Measurements from ENCODE around the gene CORO2B.

The CORO2B gene

GRCh38 chr15:68654786-68655560 is 76.2 kb downstream of the CORO2B start:
- Histone ChIP-seq H3K4me3 (ENCODE audit: low read depth in 1 of 2, low read length in 2 of 2) (no peak overlapping the region), H3K27me3 (ENCODE audit: insufficient read depth, low read length, poor library complexity) (no peaks in the 10 kb centered on the region)

GRCh38 chr15:68655686-68656437 is 77.1 kb downstream of the CORO2B start:
- TF ChIP-seq EZH2 (IDR thresholded peaks at IDR 0.05; ENCODE audit: borderline replicate concordance, low read depth, low read length, severe bottlenecking) (no peak), CTCF (IDR thresholded peaks at IDR 0.05; ENCODE audit: borderline replicate concordance, extremely low read depth, low read length, poor library complexity, severe bottlenecking) (no peak)
- Histone ChIP-seq H3K9me3 (ENCODE audit: insufficient read depth, low read length, severe bottlenecking) (no peaks in the 10 kb centered on the region), H3K4me3 (ENCODE audit: low read depth in 1 of 2, low read length in 2 of 2) (no peak overlapping the region), H3K4me1 (ENCODE audit: insufficient read depth, low read length) (no peaks in the 10 kb centered on the region), H3K4me2 (ENCODE audit: insufficient read depth, low read length) (no peak overlapping the region), H3K9ac (ENCODE audit: low read depth, low read length) (no peak overlapping the region), H4K20me1 (ENCODE audit: insufficient read depth, low read length) (no peaks in the 10 kb centered on the region), H3K79me2 (ENCODE audit: insufficient read depth, low read length) (no peaks in the 10 kb centered on the region), H3K27ac (ENCODE audit: low read length) (no peak overlapping the region), H2AFZ (ENCODE audit: low read depth, low read length) (no peak overlapping the region), H3K27me3 (ENCODE audit: insufficient read depth, low read length, poor library complexity) (no peaks in the 10 kb centered on the region), H3K36me3 (ENCODE audit: insufficient read depth, low read length) (no peaks in the 10 kb centered on the region)
- no peak for ATAC-seq (ENCODE audit: insufficient read depth, low read depth)
- DNase-seq = no peak

More at GRCh38 chr15:68654786-68655560, 76.2 kb downstream of the CORO2B start:
- no peak for DNase-seq
- H3K9ac ChIP-seq (ENCODE audit: low read depth, low read length) = no peak overlapping the region
- no peaks in the 10 kb centered on the region for H3K4me1 ChIP-seq (ENCODE audit: insufficient read depth, low read length)
- no peaks in the 10 kb centered on the region for H3K79me2 ChIP-seq (ENCODE audit: insufficient read depth, low read length)
- H3K4me2 ChIP-seq (ENCODE audit: insufficient read depth, low read length) = no peak overlapping the region
- TF ChIP-seq CTCF (IDR thresholded peaks at IDR 0.05; ENCODE audit: borderline replicate concordance, extremely low read depth, low read length, poor library complexity, severe bottlenecking) = no peak
- no peak for TF ChIP-seq EZH2 (IDR thresholded peaks at IDR 0.05; ENCODE audit: borderline replicate concordance, low read depth, low read length, severe bottlenecking)
- no peaks in the 10 kb centered on the region for H3K9me3 ChIP-seq (ENCODE audit: insufficient read depth, low read length, severe bottlenecking)
- no peak overlapping the region for H2AFZ ChIP-seq (ENCODE audit: low read depth, low read length)
- no peaks in the 10 kb centered on the region for H4K20me1 ChIP-seq (ENCODE audit: insufficient read depth, low read length)
- no peak for ATAC-seq (ENCODE audit: insufficient read depth, low read depth)
- no peaks in the 10 kb centered on the region for H3K36me3 ChIP-seq (ENCODE audit: insufficient read depth, low read length)
- H3K27ac ChIP-seq (ENCODE audit: low read length) = no peak overlapping the region

DNA sequence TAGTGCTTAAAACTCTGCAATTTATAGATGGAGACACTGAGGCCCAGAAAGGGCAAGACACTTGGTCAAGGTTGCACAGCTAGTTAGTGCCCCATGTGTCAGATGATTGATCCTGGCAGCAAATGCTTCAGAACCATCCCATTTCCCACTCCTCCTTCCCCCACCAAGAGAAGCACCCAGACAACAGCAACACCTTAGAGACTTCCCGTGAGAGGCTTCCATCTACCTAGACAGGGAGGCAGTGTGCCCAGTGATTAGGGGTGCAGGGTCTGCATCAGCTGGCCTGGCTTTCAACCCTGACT is 77.6 kb downstream of the CORO2B start:
- no peaks in the 10 kb centered on the region for H3K9me3 ChIP-seq (ENCODE audit: insufficient read depth, low read length, severe bottlenecking)
- no peaks in the 10 kb centered on the region for H3K27me3 ChIP-seq (ENCODE audit: insufficient read depth, low read length, poor library complexity)

More for the DNA sequence above, 77.6 kb downstream of the CORO2B start:
- ATAC-seq (ENCODE audit: insufficient read depth, low read depth) (no peak), DNase-seq (no peak)
- Histone ChIP-seq H3K36me3 (ENCODE audit: insufficient read depth, low read length) (no peaks in the 10 kb centered on the region), H3K4me2 (ENCODE audit: insufficient read depth, low read length) (no peak overlapping the region), H3K4me3 (ENCODE audit: low read depth in 1 of 2, low read length in 2 of 2) (no peak overlapping the region), H4K20me1 (ENCODE audit: insufficient read depth, low read length) (no peaks in the 10 kb centered on the region), H2AFZ (ENCODE audit: low read depth, low read length) (no peak overlapping the region), H3K4me1 (ENCODE audit: insufficient read depth, low read length) (no peaks in the 10 kb centered on the region), H3K79me2 (ENCODE audit: insufficient read depth, low read length) (no peaks in the 10 kb centered on the region), H3K27ac (ENCODE audit: low read length) (no peak overlapping the region), H3K9ac (ENCODE audit: low read depth, low read length) (no peak overlapping the region)
- TF ChIP-seq CTCF (IDR thresholded peaks at IDR 0.05; ENCODE audit: borderline replicate concordance, extremely low read depth, low read length, poor library complexity, severe bottlenecking) = no peak
- no peak for TF ChIP-seq EZH2 (IDR thresholded peaks at IDR 0.05; ENCODE audit: borderline replicate concordance, low read depth, low read length, severe bottlenecking)

All from DND-41 (cell line).